ENCODE data around the gene SAMD8.

The SAMD8 gene

GRCh38 chr10:75072727-75073126 is 38.7 kb upstream of the SAMD8 start:
- Histone ChIP-seq H3K23ac (ENCODE audit: low read length) (no peak overlapping the region), H3K79me1 (ENCODE audit: low read length) (no peaks in the 10 kb centered on the region), H2BK15ac (replicated peaks; ENCODE audit: low read depth) (no peak overlapping the region), H3K27ac (ENCODE audit: low read depth, low read length) (no peak overlapping the region), H2BK120ac (ENCODE audit: low read depth, low read length) (no peak overlapping the region), H3K56ac (ENCODE audit: low read length) (no peak overlapping the region), H2BK5ac (ENCODE audit: low read length) (no peak overlapping the region), H4K8ac (ENCODE audit: low read depth, low read length) (no peak overlapping the region), H3K27me3 (ENCODE audit: insufficient read depth, low read length, poor library complexity) (no peaks in the 10 kb centered on the region), H3K36me3 (ENCODE audit: control insufficient read depth, insufficient read depth, low read length) (no peaks in the 10 kb centered on the region), H2AK5ac (ENCODE audit: low read length) (no peak overlapping the region), H3K18ac (ENCODE audit: low read length) (no peak overlapping the region), H4K5ac (ENCODE audit: low read length) (no peak overlapping the region), H3K4me1 (ENCODE audit: control insufficient read depth, low read depth, low read length) (no peaks in the 10 kb centered on the region), H3K79me2 (ENCODE audit: control insufficient read depth, insufficient read depth, low read length) (no peaks in the 10 kb centered on the region), H3K4me2 (ENCODE audit: low read length) (no peak overlapping the region), H3K4ac (ENCODE audit: low read depth, low read length) (no peak overlapping the region), H3K4me3 (ENCODE audit: low read length) (no peak overlapping the region), H3K9ac (ENCODE audit: low read length) (no peak overlapping the region)
- no peak for DNase-seq
- WGBS (ENCODE audit: extremely low coverage, insufficient coverage, low lambda C conversion rate) = no CpG with 5 or more reads among the region's 14 CpGs

- Histone ChIP-seq H3K79me1 (ENCODE audit: low read length) (no peaks in the 10 kb centered on the region), H3K9ac (ENCODE audit: low read length) (no peak overlapping the region), H3K36me3 (ENCODE audit: control insufficient read depth, insufficient read depth, low read length) (no peaks in the 10 kb centered on the region), H3K27ac (ENCODE audit: low read depth, low read length) (no peak overlapping the region), H2BK120ac (ENCODE audit: low read depth, low read length) (no peak overlapping the region), H3K79me2 (ENCODE audit: control insufficient read depth, insufficient read depth, low read length) (no peaks in the 10 kb centered on the region), H2BK5ac (ENCODE audit: low read length) (no peak overlapping the region), H2AK5ac (ENCODE audit: low read length) (no peak overlapping the region), H3K18ac (ENCODE audit: low read length) (no peak overlapping the region), H3K4me3 (ENCODE audit: low read length) (no peak overlapping the region), H3K4me2 (ENCODE audit: low read length) (no peak overlapping the region), H3K4ac (ENCODE audit: low read depth, low read length) (no peak overlapping the region), H3K56ac (ENCODE audit: low read length) (no peak overlapping the region), H3K27me3 (ENCODE audit: insufficient read depth, low read length, poor library complexity) (no peaks in the 10 kb centered on the region), H4K8ac (ENCODE audit: low read depth, low read length) (no peak overlapping the region), H4K5ac (ENCODE audit: low read length) (no peak overlapping the region), H3K4me1 (ENCODE audit: control insufficient read depth, low read depth, low read length) (no peaks in the 10 kb centered on the region), H3K23ac (ENCODE audit: low read length) (no peak overlapping the region), H2BK15ac (replicated peaks; ENCODE audit: low read depth) (no peak overlapping the region)
- no CpG with 5 or more reads among the region's 17 CpGs for WGBS (ENCODE audit: extremely low coverage, insufficient coverage, low lambda C conversion rate)
- DNase-seq = no peak
Observed at GRCh38 chr10:75073442-75073841, 38.0 kb upstream of the SAMD8 start.

- H3K27ac ChIP-seq (ENCODE audit: low read depth, low read length) = no peak overlapping the region
- H3K4me1 ChIP-seq (ENCODE audit: control insufficient read depth, low read depth, low read length) = peaks cover 3% of the 10 kb centered on the region
- no peak overlapping the region for H3K56ac ChIP-seq (ENCODE audit: low read length)
- H2BK120ac ChIP-seq (ENCODE audit: low read depth, low read length) = no peak overlapping the region
- H2AK5ac ChIP-seq (ENCODE audit: low read length) = no peak overlapping the region
- H3K23ac ChIP-seq (ENCODE audit: low read length) = no peak overlapping the region
- H3K4me2 ChIP-seq (ENCODE audit: low read length) = no peak overlapping the region
- H3K4ac ChIP-seq (ENCODE audit: low read depth, low read length) = no peak overlapping the region
- no peak overlapping the region for H3K4me3 ChIP-seq (ENCODE audit: low read length)
- H3K79me1 ChIP-seq (ENCODE audit: low read length) = no peaks in the 10 kb centered on the region
- H3K79me2 ChIP-seq (ENCODE audit: control insufficient read depth, insufficient read depth, low read length) = no peaks in the 10 kb centered on the region
- no peak overlapping the region for H3K18ac ChIP-seq (ENCODE audit: low read length)
- H3K36me3 ChIP-seq (ENCODE audit: control insufficient read depth, insufficient read depth, low read length) = no peaks in the 10 kb centered on the region
- H4K8ac ChIP-seq (ENCODE audit: low read depth, low read length) = no peak overlapping the region
- H2BK15ac ChIP-seq (replicated peaks; ENCODE audit: low read depth) = no peak overlapping the region
- H2BK5ac ChIP-seq (ENCODE audit: low read length) = no peak overlapping the region
- DNase-seq = no peak
- no peak overlapping the region for H4K5ac ChIP-seq (ENCODE audit: low read length)
- no peak overlapping the region for H3K9ac ChIP-seq (ENCODE audit: low read length)
- no CpG with 5 or more reads among the region's 2 CpGs for WGBS (ENCODE audit: extremely low coverage, insufficient coverage, low lambda C conversion rate)
- no peaks in the 10 kb centered on the region for H3K27me3 ChIP-seq (ENCODE audit: insufficient read depth, low read length, poor library complexity)
Observed at GRCh38 chr10:75074711-75075445, 36.6 kb upstream of the SAMD8 start.

- no peaks in the 10 kb centered on the region for H3K27me3 ChIP-seq (ENCODE audit: insufficient read depth, low read length, poor library complexity)
- no peak overlapping the region for H4K5ac ChIP-seq (ENCODE audit: low read length)
- no peak overlapping the region for H4K8ac ChIP-seq (ENCODE audit: low read depth, low read length)
- H3K79me2 ChIP-seq (ENCODE audit: control insufficient read depth, insufficient read depth, low read length) = no peaks in the 10 kb centered on the region
- no CpG with 5 or more reads among the region's 6 CpGs for WGBS (ENCODE audit: extremely low coverage, insufficient coverage, low lambda C conversion rate)
- no peak overlapping the region for H3K9ac ChIP-seq (ENCODE audit: low read length)
- no peak overlapping the region for H3K23ac ChIP-seq (ENCODE audit: low read length)
- H3K4ac ChIP-seq (ENCODE audit: low read depth, low read length) = no peak overlapping the region
- H3K4me1 ChIP-seq (ENCODE audit: control insufficient read depth, low read depth, low read length) = peaks cover 10% of the 10 kb centered on the region
- no peak overlapping the region for H2BK120ac ChIP-seq (ENCODE audit: low read depth, low read length)
- no peak overlapping the region for H3K4me2 ChIP-seq (ENCODE audit: low read length)
- H3K36me3 ChIP-seq (ENCODE audit: control insufficient read depth, insufficient read depth, low read length) = no peaks in the 10 kb centered on the region
- DNase-seq = no peak
- no peak overlapping the region for H3K27ac ChIP-seq (ENCODE audit: low read depth, low read length)
- H3K79me1 ChIP-seq (ENCODE audit: low read length) = no peaks in the 10 kb centered on the region
- H3K4me3 ChIP-seq (ENCODE audit: low read length) = no peak overlapping the region
- no peak overlapping the region for H2AK5ac ChIP-seq (ENCODE audit: low read length)
- no peak overlapping the region for H3K18ac ChIP-seq (ENCODE audit: low read length)
- H2BK5ac ChIP-seq (ENCODE audit: low read length) = no peak overlapping the region
- no peak overlapping the region for H2BK15ac ChIP-seq (replicated peaks; ENCODE audit: low read depth)
- H3K56ac ChIP-seq (ENCODE audit: low read length) = no peak overlapping the region
Observed at GRCh38 chr10:75076348-75076747, 35.1 kb upstream of the SAMD8 start.

GRCh38 chr10:75079436-75080083 is 31.9 kb upstream of the SAMD8 start:
- Histone ChIP-seq H3K9ac (ENCODE audit: low read length) (no peak overlapping the region), H3K4me3 (ENCODE audit: low read length) (no peak overlapping the region), H3K36me3 (ENCODE audit: control insufficient read depth, insufficient read depth, low read length) (no peaks in the 10 kb centered on the region), H4K8ac (ENCODE audit: low read depth, low read length) (no peak overlapping the region), H3K56ac (ENCODE audit: low read length) (no peak overlapping the region), H4K5ac (ENCODE audit: low read length) (no peak overlapping the region), H3K27me3 (ENCODE audit: insufficient read depth, low read length, poor library complexity) (peaks cover 2% of the 10 kb centered on the region), H3K23ac (ENCODE audit: low read length) (no peak overlapping the region), H3K18ac (ENCODE audit: low read length) (no peak overlapping the region), H3K4ac (ENCODE audit: low read depth, low read length) (no peak overlapping the region), H2AK5ac (ENCODE audit: low read length) (no peak overlapping the region), H3K4me2 (ENCODE audit: low read length) (no peak overlapping the region), H2BK15ac (replicated peaks; ENCODE audit: low read depth) (no peak overlapping the region), H3K27ac (ENCODE audit: low read depth, low read length) (no peak overlapping the region), H3K79me2 (ENCODE audit: control insufficient read depth, insufficient read depth, low read length) (no peaks in the 10 kb centered on the region), H3K79me1 (ENCODE audit: low read length) (no peaks in the 10 kb centered on the region), H2BK120ac (ENCODE audit: low read depth, low read length) (no peak overlapping the region), H2BK5ac (ENCODE audit: low read length) (no peak overlapping the region), H3K4me1 (ENCODE audit: control insufficient read depth, low read depth, low read length) (peaks cover 16% of the 10 kb centered on the region)
- peak; percentile 91 for DNase-seq
- WGBS (ENCODE audit: extremely low coverage, insufficient coverage, low lambda C conversion rate) = no CpG with 5 or more reads among the region's 9 CpGs

Data from mesendoderm (in vitro differentiated cells).